ENCODE data around the gene WDR1. TPM values are rescaled to one million over a fixed set of nuclear protein-coding genes. Genes with fewer than 3 reads are reported as not detected.

WDR1 gene
- total and polyA plus RNA-seq, 2 of the 13 experiments (the other 11 are each of a cell fraction or from before 2014, with no cell fraction given), result 106 to 198 TPM

GRCh38 chr4:10120943-10121567 is 4.5 kb upstream of the WDR1 start (continued):
- TF ChIP-seq, protein P1, sequence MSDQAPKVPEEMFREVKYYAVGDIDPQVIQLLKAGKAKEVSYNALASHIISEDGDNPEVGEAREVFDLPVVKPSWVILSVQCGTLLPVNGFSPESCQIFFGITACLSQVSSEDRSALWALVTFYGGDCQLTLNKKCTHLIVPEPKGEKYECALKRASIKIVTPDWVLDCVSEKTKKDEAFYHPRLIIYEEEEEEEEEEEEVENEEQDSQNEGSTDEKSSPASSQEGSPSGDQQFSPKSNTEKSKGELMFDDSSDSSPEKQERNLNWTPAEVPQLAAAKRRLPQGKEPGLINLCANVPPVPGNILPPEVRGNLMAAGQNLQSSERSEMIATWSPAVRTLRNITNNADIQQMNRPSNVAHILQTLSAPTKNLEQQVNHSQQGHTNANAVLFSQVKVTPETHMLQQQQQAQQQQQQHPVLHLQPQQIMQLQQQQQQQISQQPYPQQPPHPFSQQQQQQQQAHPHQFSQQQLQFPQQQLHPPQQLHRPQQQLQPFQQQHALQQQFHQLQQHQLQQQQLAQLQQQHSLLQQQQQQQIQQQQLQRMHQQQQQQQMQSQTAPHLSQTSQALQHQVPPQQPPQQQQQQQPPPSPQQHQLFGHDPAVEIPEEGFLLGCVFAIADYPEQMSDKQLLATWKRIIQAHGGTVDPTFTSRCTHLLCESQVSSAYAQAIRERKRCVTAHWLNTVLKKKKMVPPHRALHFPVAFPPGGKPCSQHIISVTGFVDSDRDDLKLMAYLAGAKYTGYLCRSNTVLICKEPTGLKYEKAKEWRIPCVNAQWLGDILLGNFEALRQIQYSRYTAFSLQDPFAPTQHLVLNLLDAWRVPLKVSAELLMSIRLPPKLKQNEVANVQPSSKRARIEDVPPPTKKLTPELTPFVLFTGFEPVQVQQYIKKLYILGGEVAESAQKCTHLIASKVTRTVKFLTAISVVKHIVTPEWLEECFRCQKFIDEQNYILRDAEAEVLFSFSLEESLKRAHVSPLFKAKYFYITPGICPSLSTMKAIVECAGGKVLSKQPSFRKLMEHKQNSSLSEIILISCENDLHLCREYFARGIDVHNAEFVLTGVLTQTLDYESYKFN (CRISPR knock-in tag; conservative IDR thresholded peaks at IDR 0.05), result peak; percentile 72
- TF ChIP-seq ZNF704 (CRISPR knock-in tag; IDR thresholded peaks at IDR 0.05; ENCODE audit: borderline replicate concordance), result no peak
- TF ChIP-seq ZNF761 (CRISPR knock-in tag; conservative IDR thresholded peaks at IDR 0.05), result 0 out of 2 replicates have a peak, but pooled peaks have one; percentile 42
- no peak for TF ChIP-seq REL (CRISPR knock-in tag; conservative IDR thresholded peaks at IDR 0.05)
- TF ChIP-seq ZNF614 (CRISPR knock-in tag; IDR thresholded peaks at IDR 0.05; ENCODE audit: borderline replicate concordance), result 0 out of 2 replicates have a peak, but pooled peaks have one; percentile 12
- no peak for TF ChIP-seq ZMAT5 (CRISPR knock-in tag; IDR thresholded peaks at IDR 0.05; ENCODE audit: borderline replicate concordance, low read depth)
- no peak for TF ChIP-seq PTBP1 (IDR thresholded peaks at IDR 0.05; ENCODE audit: low read depth, low read length, poor library complexity, severe bottlenecking)
- TF ChIP-seq HOXD1 (CRISPR knock-in tag; IDR thresholded peaks at IDR 0.05), result no peak
- TF ChIP-seq KDM3A (CRISPR knock-in tag; IDR thresholded peaks at IDR 0.05; ENCODE audit: low read depth), result no peak
- TF ChIP-seq, protein P2, sequence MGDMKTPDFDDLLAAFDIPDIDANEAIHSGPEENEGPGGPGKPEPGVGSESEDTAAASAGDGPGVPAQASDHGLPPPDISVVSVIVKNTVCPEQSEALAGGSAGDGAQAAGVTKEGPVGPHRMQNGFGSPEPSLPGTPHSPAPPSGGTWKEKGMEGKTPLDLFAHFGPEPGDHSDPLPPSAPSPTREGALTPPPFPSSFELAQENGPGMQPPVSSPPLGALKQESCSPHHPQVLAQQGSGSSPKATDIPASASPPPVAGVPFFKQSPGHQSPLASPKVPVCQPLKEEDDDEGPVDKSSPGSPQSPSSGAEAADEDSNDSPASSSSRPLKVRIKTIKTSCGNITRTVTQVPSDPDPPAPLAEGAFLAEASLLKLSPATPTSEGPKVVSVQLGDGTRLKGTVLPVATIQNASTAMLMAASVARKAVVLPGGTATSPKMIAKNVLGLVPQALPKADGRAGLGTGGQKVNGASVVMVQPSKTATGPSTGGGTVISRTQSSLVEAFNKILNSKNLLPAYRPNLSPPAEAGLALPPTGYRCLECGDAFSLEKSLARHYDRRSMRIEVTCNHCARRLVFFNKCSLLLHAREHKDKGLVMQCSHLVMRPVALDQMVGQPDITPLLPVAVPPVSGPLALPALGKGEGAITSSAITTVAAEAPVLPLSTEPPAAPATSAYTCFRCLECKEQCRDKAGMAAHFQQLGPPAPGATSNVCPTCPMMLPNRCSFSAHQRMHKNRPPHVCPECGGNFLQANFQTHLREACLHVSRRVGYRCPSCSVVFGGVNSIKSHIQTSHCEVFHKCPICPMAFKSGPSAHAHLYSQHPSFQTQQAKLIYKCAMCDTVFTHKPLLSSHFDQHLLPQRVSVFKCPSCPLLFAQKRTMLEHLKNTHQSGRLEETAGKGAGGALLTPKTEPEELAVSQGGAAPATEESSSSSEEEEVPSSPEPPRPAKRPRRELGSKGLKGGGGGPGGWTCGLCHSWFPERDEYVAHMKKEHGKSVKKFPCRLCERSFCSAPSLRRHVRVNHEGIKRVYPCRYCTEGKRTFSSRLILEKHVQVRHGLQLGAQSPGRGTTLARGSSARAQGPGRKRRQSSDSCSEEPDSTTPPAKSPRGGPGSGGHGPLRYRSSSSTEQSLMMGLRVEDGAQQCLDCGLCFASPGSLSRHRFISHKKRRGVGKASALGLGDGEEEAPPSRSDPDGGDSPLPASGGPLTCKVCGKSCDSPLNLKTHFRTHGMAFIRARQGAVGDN (CRISPR knock-in tag; IDR thresholded peaks at IDR 0.05), result peak; percentile 25; the same call in 1 of the 2 replicates
- peak; percentile 35 for TF ChIP-seq IKZF4 (CRISPR knock-in tag; IDR thresholded peaks at IDR 0.05; ENCODE audit: borderline replicate concordance, low read depth, not compliant biosample characterization)
- TF ChIP-seq MED13 (CRISPR knock-in tag; IDR thresholded peaks at IDR 0.05), result 0 out of 2 replicates have a peak, but pooled peaks have one; percentile 19
- no peak for TF ChIP-seq MAZ (IDR thresholded peaks at IDR 0.05; ENCODE audit: borderline replicate concordance, low read depth, low read length)
- 0 out of 2 replicates have a peak, but pooled peaks have one; percentile 13 for TF ChIP-seq MAZ (CRISPR knock-in tag; IDR thresholded peaks at IDR 0.05; ENCODE audit: low read depth)
- no peak for TF ChIP-seq HNRNPK (IDR thresholded peaks at IDR 0.05; ENCODE audit: low read depth, low read length, poor library complexity, severe bottlenecking)
- no peak for TF ChIP-seq ZNF549 (CRISPR knock-in tag; IDR thresholded peaks at IDR 0.05)
- TF ChIP-seq, protein P3, sequence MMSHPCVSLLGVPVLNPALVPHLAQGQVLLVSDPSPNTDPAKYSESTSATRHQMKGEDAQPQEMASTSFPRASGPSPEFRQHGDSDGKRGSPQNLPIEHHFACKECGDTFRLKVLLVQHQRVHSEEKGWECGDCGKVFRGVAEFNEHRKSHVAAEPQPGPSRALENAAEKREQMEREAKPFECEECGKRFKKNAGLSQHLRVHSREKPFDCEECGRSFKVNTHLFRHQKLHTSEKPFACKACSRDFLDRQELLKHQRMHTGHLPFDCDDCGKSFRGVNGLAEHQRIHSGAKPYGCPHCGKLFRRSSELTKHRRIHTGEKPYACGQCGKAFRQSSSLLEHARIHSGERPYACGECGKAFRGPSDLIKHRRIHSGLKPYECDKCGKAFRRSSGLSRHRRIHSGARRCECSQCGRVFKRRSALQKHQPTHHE (CRISPR knock-in tag; IDR thresholded peaks at IDR 0.05; ENCODE audit: borderline replicate concordance), result no peak
